HepG2 (cell line): Measurements from ENCODE around the gene MT1F. TPM values are rescaled to one million over a fixed set of nuclear protein-coding genes. Genes with fewer than 3 reads are reported as not detected.

Experiments used
- ATAC-seq: fragments of 200-7000 bp; cut with Tn5 transposase; 3 replicates; pipeline ENCODE4 v1.9.1; 2020; ENCODE audit warnings: mild to moderate bottlenecking, moderate library complexity
- BruUV-seq: library from RNA; stranded (reverse); fragments of 400-500 nt; replicated peaks from 2 replicates; lab custom pipeline; 2021; lab: Mats Ljungman, UMichigan
- CTCF ChIA-PET: fragments of 300-600 bp; formaldehyde crosslinking; extraction: SDS; loops from one replicate; lab custom pipeline; 2021; ENCODE audit warnings: low total read pairs, inconsistent platforms, low intra/inter-chr PET ratio; lab: Yijun Ruan, JAX
- POLR2A ChIA-PET: fragments of 350-600 bp; sonication (Branson Sonifier 250); formaldehyde crosslinking; loops from one replicate; lab custom pipeline; 2020; ENCODE audit warnings: antibody characterized with exemption, inconsistent platforms; lab: Yijun Ruan, JAX
- DNase-seq: peaks from one replicate; pipeline ENCODE4 v3.0.0-alpha.2; 2015; ENCODE audit warnings: low spot score
- FAIRE-seq: peaks from 3 replicates; lab custom pipeline; 2011; peaks lifted over from hg19 to GRCh38; lab: Jason Lieb, UNC
- H2AFZ ChIP-seq: one replicate; pipeline ENCODE4 v1.6.1; 2011; ENCODE audit warnings: low read length, inconsistent platforms
- H3K27ac ChIP-seq: fragments of 300-600 bp; 3 replicates; pipeline ENCODE4 v1.8.0; 2011; ENCODE audit warnings: mixed run types, mild to moderate bottlenecking, mixed read lengths, low read length, inconsistent platforms; ENCODE audit not compliant: insufficient read depth; ENCODE audit errors: extremely low read length
- H3K27me3 ChIP-seq, 2 experiments: fragments of 200-600 bp in 1 of 2; 2 replicates in 1 of 2; 3 replicates in 1 of 2; pipeline versions ENCODE4 v1.6.0 to v1.8.0; 2011; ENCODE audit warnings: low read length in 2 of 2, mild to moderate bottlenecking in 2 of 2, moderate library complexity in 2 of 2, inconsistent platforms in 1 of 2; ENCODE audit not compliant: insufficient read depth in 2 of 2, control insufficient read depth in 1 of 2
- H3K36me3 ChIP-seq, 2 experiments: fragments of 200-600 bp in 1 of 2; replicated peaks in 1 of 2; 2 replicates in 1 of 2; 3 replicates in 1 of 2; pipeline versions ENCODE4 v1.5.1 to v1.8.0; 2011; ENCODE audit warnings: low read length in 2 of 2, inconsistent platforms in 1 of 2; ENCODE audit not compliant: insufficient read depth in 2 of 2, control insufficient read depth in 1 of 2
- H3K4me1 ChIP-seq: 2 replicates; pipeline ENCODE4 v1.5.1; 2012; ENCODE audit warnings: low read length, inconsistent platforms; ENCODE audit not compliant: insufficient read depth
- H3K4me2 ChIP-seq: 2 replicates; pipeline ENCODE4 v1.6.0; 2011; ENCODE audit warnings: low read depth, low read length, inconsistent platforms
- H3K4me3 ChIP-seq, 3 experiments: fragments of 200-600 bp in 1 of 3; sonication (generic), shearing (Covaris generic) in 1 of 3; replicated peaks in 1 of 3; 2 replicates each; pipeline ENCODE4 v1.5.1; 2011 to 2016; ENCODE audit warnings: low read length in 3 of 3, inconsistent platforms in 2 of 3, low read depth in 2 of 3, mild to moderate bottlenecking in 2 of 3, control low read depth in 1 of 3, mixed read lengths in 1 of 3; ENCODE audit not compliant: insufficient read depth in 1 of 3
- H3K79me2 ChIP-seq: one replicate; pipeline ENCODE4 v1.6.1; 2011; ENCODE audit warnings: low read length, inconsistent platforms; ENCODE audit not compliant: insufficient read depth
- H3K9ac ChIP-seq: 2 replicates; pipeline ENCODE4 v1.6.0; 2011; ENCODE audit warnings: mild to moderate bottlenecking, low read depth, low read length, inconsistent platforms; ENCODE audit not compliant: insufficient read depth
- H3K9me3 ChIP-seq: 2 replicates; pipeline ENCODE4 v1.5.1; 2012; ENCODE audit warnings: mild to moderate bottlenecking, low read length
- H4K20me1 ChIP-seq: 2 replicates; pipeline ENCODE4 v1.6.0; 2011; ENCODE audit warnings: inconsistent platforms, mild to moderate bottlenecking, low read length, moderate library complexity; ENCODE audit not compliant: insufficient read depth
- CBFB ChIP-seq: sonication (generic); formaldehyde crosslinking; IDR thresholded peaks from 2 replicates; pipeline ENCODE4 v1.4.0; 2020; ENCODE audit warnings: missing genetic modification reagents
- KLF12 ChIP-seq: sonication (generic); formaldehyde crosslinking; IDR thresholded peaks from 2 replicates; pipeline ENCODE4 v1.4.0; 2020; ENCODE audit warnings: missing genetic modification reagents, borderline replicate concordance
- KLF13 ChIP-seq: sonication (generic); formaldehyde crosslinking; IDR thresholded peaks from 2 replicates; pipeline ENCODE4 v1.4.0; 2020; ENCODE audit warnings: mild to moderate bottlenecking, missing genetic modification reagents
- NFAT5 ChIP-seq: sonication (generic); formaldehyde crosslinking; IDR thresholded peaks from 2 replicates; pipeline ENCODE4 v1.4.0; 2020; ENCODE audit warnings: missing genetic modification reagents
- PAWR ChIP-seq: sonication (generic); formaldehyde crosslinking; IDR thresholded peaks from 2 replicates; pipeline ENCODE4 v1.4.0; 2020; ENCODE audit warnings: missing genetic modification reagents, mild to moderate bottlenecking, borderline replicate concordance
- ZNF446 ChIP-seq: sonication (generic); formaldehyde crosslinking; IDR thresholded peaks from 2 replicates; pipeline ENCODE4 v1.5.0; 2020; ENCODE audit warnings: mild to moderate bottlenecking, missing genetic modification reagents
- ZNF784 ChIP-seq: sonication (generic); formaldehyde crosslinking; IDR thresholded peaks from 2 replicates; pipeline ENCODE4 v1.5.1; 2020; ENCODE audit warnings: missing genetic modification reagents, mild to moderate bottlenecking, borderline replicate concordance
- WGBS: methylation state at CpG from one replicate; pipeline ENCODE4 v1.1.6; 2017; ENCODE audit warnings: low lambda C conversion rate; 5-methylcytosine and 5-hydroxymethylcytosine counted together
- in situ Hi-C: cut with HindIII; loops from 2 replicates; pipeline ENCODE4 v1.10.0; 2017; ENCODE audit warnings: low pct_unique_long_range_greater_than_20kb; ENCODE audit not compliant: extremely low pct_ligation_motif_present
- intact Hi-C: fragments of 100-400 bp; cut with micrococcal nuclease; formaldehyde crosslinking; loops from one replicate; pipeline ENCODE4 v1.10.0; 2022; ENCODE audit not compliant: unreplicated experiment
- polyA plus RNA-seq, 8 experiments: library from polyadenylated mRNA; depleted of rRNA in 3 of 8; stranded (reverse) in 7 of 8; unstranded in 1 of 8; fragments of >200 nt; fragmentation: Illumina TruSeq in 4 of 8; extraction: Trizol in 4 of 8; gene quantifications; 2 replicates each; pipeline versions ENCODE4 v1.2.1 to v1.2.3, GENCODE V29; 2011 to 2016; ENCODE audit warnings: low read depth in 4 of 8, missing spikeins in 1 of 8, mixed read lengths in 1 of 8; ENCODE audit not compliant: insufficient read depth in 1 of 8
- total RNA-seq, 5 experiments: library from RNA; depleted of rRNA; stranded (reverse); fragments of >200 nt; fragmentation: Illumina TruSeq; extraction: Trizol; gene quantifications; 2 replicates each; pipeline ENCODE4 v1.2.3, GENCODE V29; 2016; ENCODE audit warnings: low read depth in 1 of 5

The MT1F gene
- total and polyA plus RNA-seq, 2 of the 13 experiments (the other 11 are each of a cell fraction or from before 2014, with no cell fraction given): 1.9 to 169 TPM

GRCh38 chr16:56633535-56633934 lies 24.2 kb upstream of the MT1F start (continued):
- TF ChIP-seq NFAT5: no peak

- WGBS: 65% methylated on average over 47 of the region's 47 CpGs
- TF ChIP-seq CBFB (CRISPR knock-in tag) (no peak), ZNF446 (no peak), PAWR (CRISPR knock-in tag) (no peak), ZNF784 (CRISPR knock-in tag) (no peak), KLF12 (CRISPR knock-in tag) (no peak), KLF13 (CRISPR knock-in tag) (no peak)
- FAIRE-seq: no peak
- no peak overlapping the region for H2AFZ ChIP-seq
- no TSS peak for BruUV-seq
- H3K4me3 ChIP-seq: no peak overlapping the region
- CTCF ChIA-PET: no interaction called here
- H3K9ac ChIP-seq: no peak overlapping the region
- intact Hi-C loops: no loop called here
- H3K36me3 ChIP-seq: no peaks in the 10 kb centered on the region
- no peaks in the 10 kb centered on the region for H3K9me3 ChIP-seq
- POLR2A ChIA-PET: no interaction called here
- no peaks in the 10 kb centered on the region for H4K20me1 ChIP-seq
- no peak overlapping the region for H3K27ac ChIP-seq
- DNase-seq: no peak
- no peak for ATAC-seq
- H3K27me3 ChIP-seq: peaks cover 10 to 92% of the 10 kb centered on the region in 2 experiments; a peak in 4 of 5 replicates
- no peaks in the 10 kb centered on the region for H3K79me2 ChIP-seq
- no peak overlapping the region for H3K4me2 ChIP-seq
- peaks cover 33% of the 10 kb centered on the region for H3K4me1 ChIP-seq
- in situ Hi-C loops: no loop called here
Observed at GRCh38 chr16:56634715-56635440, 22.9 kb upstream of the MT1F start.
